NCI-H345 (cell line): Measurements from ENCODE around the gene CDC42SE1.

Source experiments
- DNase-seq: peaks from one replicate; lab custom pipeline; 2025; lab: John Stamatoyannopoulos, UW

Gene CDC42SE1

GRCh38 chr1:151008244-151009205, 50.9 kb downstream of the CDC42SE1 start, which contains the start of gene PRUNE1:
Gene PRUNE1 (plus strand): TSS chr1:151008449. CDS start chr1:151008633, 184 bp downstream.
- DNase-seq = peak; percentile 100

- no peak for DNase-seq
Observed at GRCh38 chr1:151007853-151008243, 51.6 kb downstream of the CDC42SE1 start.

GRCh38 chr1:151006327-151007052, 52.9 kb downstream of the CDC42SE1 start, which contains the start of gene MINDY1:
Gene MINDY1 (minus strand): TSS chr1:151006902. CDS start chr1:151002617, 4,285 bp downstream.
- DNase-seq = peak; percentile 60

GRCh38 chr1:151005729-151006319, 53.6 kb downstream of the CDC42SE1 start:
- DNase-seq = no peak

GRCh38 chr1:151003180-151003579, 56.2 kb downstream of the CDC42SE1 start:
- DNase-seq = no peak

GRCh38 chr1:151002611-151003010, 56.8 kb downstream of the CDC42SE1 start:
- DNase-seq = no peak

- no peak for DNase-seq
Observed at GRCh38 chr1:151002051-151002450, 57.4 kb downstream of the CDC42SE1 start.

- DNase-seq = no peak
Observed at GRCh38 chr1:151001602-151002001, 57.8 kb downstream of the CDC42SE1 start.
